ENCODE measurements around the gene CCDC92B.

The CCDC92B gene

DNA sequence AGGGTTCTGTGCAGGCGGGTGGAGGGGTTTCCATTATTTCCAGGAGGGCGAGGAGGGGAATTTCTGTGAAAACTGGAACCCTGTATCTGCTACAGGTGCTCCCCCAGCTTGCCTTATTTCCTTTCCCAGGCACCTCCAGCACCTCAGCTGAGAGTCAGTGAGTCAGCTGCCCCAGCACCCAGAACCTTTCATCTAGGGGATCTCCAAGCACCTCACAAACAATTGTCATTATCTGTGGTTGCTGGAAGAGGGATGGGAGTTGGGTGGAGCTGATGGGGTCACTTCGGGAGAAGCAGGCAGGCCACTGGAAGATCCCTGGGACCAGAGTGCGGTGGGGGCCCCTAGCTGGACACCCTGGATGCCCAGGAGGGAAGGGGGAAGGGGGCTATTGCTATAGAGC, 27.8 kb downstream of the CCDC92B start:
- DNase-seq (ENCODE audit: low spot score), result no peak

DNA sequence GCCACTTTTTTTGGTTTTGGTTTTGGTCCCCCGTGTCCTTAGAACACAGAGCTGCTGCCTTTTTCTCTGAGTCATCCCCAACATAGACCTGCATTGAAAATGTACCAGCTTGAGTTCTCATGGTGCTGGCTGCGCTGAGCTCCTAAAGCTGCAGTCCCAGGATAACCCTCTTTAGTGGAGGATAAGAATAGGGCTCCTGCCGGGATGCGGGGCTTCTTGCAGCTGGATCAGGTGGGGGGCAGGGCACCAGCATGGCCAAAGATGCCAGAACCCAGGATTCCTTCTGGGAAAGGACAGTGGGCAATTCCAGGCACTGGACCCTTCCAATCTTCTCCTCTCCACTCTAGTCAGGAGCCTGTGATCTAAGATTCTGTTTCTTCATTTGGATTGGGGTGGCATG, 29.6 kb downstream of the CCDC92B start:
- no peak for DNase-seq (ENCODE audit: low spot score)

DNA sequence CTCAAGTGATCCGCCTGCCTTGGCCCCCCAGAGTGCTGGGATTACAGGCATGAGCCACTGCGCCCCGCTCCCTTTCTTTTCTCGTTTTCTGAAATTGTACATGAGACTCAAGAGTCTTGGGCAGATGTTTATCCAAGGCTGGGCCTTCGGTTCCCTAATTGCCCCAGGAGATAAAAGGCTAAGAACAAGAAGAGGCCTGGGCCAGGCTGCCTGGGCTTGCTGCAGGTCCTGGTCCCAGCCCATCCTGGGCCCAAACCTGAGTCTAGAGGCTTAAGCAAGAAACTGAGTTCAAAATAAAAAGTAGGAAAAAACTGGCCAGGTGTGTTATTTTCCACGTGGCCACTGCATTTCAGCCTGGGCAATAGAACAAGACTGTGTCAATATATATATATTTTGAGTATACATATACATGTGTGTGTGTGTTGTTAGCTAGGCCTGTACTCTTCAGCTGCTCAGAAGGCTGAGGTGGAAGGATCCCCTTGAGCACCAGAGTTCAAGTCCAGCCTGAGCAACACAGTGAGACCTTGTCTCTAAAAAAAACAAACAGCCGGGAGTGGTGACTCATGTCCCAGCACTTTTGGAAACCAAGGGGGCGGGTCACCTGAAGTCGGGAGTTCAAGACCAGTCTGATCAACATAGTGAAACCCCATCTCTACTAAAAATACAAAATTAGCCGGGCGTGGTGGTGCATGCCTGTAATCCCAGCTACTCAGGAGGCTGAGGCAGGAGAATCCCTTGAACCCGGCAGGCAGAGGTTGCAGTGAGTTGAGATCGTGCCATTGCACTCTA, 31.1 kb downstream of the CCDC92B start:
- no peak for DNase-seq (ENCODE audit: low spot score)

DNA sequence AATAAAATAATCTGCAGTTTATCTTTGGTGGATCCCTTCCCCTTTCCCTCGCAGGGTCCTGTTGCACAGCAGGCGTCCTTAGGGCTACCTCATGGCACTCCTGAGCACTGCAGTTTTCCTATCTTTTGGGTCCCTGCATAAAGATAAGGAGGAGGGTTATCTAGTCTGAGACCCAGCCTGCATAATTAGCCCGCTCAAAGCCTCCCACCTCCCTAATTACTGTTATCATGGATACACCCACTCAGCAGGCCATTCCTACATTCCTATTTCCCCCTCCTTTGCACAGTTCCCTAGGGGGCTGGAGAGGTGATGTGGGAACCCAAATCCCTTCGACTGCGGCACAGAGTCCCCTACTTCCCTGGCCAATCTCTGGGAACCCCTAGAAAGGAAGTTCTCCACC, 32.8 kb downstream of the CCDC92B start:
- DNase-seq (ENCODE audit: low spot score), result no peak

DNA sequence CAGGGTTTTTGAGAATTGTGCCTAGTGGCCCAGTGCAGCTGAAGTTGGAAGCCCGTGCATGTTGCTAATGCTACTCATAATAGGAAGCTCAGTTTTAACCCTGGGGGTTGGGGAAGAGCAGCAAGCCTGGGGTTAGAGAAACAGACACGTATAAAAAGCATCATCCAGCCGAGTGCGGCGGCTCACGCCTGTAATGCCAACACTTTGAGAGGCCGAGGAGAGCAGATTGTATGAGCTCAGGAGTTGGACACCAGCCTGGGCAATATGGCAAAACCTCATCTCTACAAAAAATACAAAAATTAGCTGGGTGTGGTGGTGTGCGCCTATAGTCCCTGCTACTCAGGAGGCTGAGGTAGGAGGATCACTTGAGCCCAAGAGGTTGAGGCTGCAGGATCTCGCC, 35.6 kb downstream of the CCDC92B start:
- DNase-seq (ENCODE audit: low spot score), result no peak

DNA sequence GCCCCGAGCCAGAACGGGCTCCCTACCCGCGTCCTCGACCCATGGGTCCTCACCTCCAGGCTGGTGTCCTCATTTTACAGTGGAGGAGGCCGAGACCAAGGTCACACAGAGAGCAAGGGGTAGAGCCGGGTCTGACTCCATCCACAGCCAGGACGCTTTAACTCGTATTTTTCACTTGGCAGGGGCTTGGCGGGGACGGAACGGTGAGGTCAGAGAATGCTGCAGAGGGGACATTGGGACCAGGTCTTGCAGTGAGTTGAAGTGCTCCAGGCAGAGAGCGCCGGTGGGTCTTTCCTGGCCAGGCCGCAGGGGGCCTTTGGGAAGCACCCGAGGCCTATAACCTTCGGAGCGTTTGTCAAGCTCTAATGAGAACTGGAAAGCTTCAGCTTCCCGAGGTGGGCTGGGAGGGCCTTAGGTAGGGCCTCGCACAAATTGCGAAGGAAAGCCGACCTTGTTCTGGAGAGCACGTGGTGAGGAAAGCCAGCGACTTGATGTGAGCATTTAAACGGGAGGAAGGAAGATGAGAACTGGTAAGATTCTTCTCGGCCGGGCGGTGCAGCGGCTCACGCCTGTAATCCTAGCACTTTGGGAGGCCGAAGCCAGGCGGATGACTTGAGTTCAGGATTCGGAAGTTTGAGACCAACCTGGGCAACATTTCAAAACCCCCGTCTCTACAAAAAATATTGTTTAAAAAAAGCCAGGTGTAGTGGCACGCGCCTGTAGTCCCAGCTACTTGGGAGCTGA, 37.0 kb downstream of the CCDC92B start:
- no peak for DNase-seq (ENCODE audit: low spot score)

DNA sequence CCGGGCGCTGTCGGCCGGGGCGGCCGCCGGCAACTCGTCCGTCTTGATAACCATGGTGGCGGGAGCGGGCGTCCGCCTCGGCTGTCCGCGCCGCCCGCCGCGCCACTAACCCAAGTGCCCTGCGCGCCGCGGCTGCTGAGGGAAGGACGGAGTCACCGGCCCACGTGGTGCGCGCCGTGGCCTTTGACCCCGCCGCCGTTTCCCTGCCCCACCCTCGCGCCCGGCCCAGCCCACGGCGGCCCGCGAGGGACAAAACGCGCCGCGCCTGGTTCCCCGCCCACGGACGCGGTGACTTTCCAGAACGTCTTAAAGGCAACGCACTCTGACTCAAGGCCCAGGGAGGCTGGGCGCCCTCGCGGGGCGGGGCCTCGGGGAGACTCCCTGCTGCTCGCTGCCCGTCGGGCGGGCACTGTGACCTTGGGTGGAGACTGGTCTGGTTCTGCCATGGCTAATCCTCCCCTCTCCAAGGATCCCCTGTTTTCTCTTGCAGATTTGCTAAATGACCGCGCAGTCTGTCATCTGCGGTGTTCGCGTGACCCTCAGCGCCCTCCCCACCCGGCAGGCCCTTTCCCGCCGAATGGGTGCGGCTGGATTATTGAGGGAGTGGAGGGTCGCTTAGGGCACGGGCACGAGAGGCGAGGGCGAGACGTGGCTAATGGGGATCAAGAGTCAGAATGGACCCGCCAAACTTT, 37.7 kb downstream of the CCDC92B start, which contains the start of gene CLUH:
Gene CLUH, minus strand, starts transcription at position 157 of the 692 bp plus-strand sequence. Its CDS starts 103 bp downstream, at position 54.
- DNase-seq (ENCODE audit: low spot score), result peak; percentile 98

DNA sequence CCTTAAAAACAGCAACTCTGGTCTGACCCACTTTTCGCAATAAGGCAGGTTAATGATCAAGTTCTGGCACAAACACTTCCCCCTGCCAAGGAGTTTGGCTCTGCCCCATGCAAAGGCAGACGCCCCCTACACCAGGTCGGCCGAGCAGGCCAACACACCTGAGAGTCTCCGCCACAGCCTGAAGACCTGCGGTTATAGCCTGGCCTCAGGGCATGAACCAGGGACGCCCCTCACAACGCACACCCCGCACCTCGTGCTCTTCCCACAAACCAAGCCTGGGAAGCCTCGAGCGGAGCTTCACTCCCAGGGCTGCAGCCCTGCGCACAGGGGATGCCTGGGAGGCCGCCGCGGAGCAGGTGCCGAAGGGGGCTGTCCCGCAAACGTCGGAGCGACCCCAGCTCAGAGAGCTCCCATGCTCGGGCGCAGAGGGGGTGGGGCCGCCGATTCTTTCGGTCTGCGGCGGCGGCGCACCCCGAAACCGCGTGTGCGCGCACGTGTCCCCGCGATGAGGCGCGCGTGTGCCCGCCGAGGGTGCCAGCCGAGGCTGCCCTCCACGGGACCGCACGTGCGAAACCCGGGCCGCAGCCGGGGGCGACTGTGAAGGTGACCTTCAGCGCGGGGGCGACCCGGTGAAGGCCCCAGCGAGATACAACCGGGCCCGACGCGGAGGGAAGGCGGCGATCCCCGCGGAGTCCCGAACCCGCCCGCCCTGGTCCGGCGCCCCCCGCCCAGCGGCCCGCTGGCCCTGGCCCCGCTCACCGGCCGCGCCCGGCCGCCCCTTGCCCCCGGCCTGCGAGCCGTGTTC, 38.4 kb downstream of the CCDC92B start:
- no peak for DNase-seq (ENCODE audit: low spot score)

DNA sequence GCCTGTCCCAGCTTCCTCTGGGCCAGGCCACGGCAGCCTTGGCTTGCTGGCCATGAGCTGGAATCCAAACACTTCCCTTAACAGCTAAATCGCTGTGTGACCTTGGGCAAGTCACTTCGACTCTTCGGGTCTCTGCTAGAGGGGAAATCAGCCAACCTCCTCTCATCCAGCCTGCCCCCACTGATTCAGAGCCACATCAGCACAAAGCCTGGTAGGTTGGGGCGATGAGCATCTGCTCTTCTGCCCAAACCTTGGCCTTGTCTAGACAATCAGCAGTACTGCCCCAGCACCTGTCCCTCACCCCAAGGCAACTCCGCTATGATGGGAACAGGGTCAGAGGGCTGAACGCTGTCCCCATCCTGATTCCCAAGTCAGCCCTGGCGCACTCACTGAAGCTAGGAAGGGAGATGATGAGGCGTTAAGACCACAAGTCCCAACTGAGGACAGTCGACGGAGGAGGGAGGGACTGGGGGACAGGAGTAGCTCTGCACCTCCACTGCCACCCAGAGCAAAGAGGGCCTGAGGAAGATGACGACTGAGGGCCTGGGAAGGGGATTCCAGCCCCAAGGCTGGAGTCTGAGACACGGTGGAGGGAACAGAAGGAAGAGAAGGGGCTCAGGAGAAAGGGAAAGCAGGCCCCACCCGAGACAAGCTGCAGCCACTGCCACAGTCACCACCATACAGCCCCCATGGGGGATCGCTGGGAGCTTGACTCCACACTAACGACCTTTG, 39.2 kb downstream of the CCDC92B start:
- DNase-seq (ENCODE audit: low spot score), result no peak

DNA sequence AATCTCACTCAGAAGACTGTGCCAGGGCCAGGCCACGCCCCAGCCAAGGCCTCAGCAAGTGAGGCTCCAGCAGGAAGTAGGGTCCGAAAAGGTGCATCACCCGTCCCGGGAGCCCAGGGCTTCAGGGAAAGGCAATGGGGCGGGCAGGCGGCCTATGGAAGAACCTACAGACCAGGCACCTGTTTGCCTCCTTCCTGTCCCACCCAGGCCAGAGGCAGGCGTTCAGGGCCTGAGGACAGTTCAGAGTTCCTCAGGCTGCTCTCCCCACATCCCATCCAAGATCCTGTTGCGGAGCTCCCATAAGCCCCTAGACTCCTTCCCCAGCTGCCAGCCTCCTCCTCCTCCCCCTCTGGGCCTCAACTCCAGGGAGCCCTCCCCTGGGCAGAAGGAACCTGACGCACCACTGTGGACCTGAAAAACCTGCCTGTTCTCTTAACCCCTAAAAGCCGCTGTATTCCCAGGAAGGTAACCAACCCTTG, 40.2 kb downstream of the CCDC92B start:
- no peak for DNase-seq (ENCODE audit: low spot score)

DNA sequence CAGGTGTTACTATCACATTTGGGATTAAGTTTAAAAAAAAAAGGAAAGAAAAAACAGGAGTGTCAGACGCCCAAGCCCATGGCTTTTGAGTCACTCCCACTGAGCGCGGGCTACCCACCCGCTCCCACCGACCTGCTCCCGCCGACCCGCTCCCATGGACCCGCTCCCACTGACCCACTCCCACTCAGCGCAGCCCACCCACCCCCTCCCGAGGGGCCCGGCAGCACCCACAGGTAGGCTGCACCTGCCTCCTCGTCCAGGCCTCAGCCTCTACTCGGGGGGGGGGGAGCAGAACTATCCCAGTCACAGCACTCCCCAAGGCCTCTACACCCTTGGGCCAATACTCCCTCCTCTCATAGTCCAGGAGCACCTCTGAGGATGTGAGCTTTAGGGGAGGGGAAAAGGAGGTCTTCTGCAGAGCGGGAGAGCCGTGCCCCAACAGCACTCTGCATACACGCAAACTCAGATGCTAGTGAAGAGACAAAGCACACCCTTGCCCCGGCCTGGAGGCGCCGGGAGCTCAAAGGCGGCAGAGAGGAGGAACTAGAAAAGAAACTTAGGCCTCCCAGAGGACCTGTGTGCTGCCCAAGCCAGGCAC, 40.8 kb downstream of the CCDC92B start:
- no peak for DNase-seq (ENCODE audit: low spot score)

DNA sequence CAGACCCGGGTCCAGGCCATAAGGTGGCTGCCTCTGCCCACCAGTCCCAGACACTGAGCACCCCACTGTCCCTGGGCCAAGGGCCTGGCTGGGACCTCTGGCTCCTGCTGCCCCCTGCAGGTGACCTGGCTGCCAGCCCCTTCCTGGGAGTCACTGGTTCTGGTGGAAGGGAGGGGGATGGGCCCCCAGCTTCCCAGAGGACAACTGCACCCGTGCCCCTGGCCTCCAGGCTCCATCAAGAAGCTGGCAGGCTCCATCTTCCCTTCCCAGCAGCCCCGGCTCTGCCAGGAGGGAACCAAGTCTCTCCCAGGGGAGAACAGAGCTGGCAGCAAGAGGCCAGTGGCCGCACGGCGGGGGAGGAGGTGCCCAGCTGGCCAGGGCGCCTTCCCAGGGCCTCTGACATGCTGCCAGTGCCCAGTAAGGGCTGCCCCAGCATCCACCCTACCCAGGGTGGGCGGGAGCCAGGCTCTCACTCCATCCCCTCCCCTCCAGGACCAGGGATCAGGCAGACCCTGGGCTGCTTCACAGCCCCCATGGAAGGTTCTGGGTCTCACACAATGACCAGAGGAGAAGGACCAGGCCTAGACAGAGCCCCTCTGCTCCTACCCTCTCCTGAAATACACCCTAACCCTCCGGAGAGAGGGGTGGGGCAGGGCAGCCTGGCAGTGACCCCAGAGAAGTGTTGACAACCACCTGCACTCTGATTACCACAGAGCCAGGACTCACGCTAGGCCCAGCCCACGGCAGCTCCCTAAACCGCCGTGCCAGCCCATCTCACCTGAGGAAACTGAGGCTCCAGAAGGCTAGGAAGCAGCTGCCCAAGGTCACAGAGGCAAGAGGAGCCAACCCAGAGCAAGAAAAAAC, 41.5 kb downstream of the CCDC92B start:
- DNase-seq (ENCODE audit: low spot score), result no peak

DNA sequence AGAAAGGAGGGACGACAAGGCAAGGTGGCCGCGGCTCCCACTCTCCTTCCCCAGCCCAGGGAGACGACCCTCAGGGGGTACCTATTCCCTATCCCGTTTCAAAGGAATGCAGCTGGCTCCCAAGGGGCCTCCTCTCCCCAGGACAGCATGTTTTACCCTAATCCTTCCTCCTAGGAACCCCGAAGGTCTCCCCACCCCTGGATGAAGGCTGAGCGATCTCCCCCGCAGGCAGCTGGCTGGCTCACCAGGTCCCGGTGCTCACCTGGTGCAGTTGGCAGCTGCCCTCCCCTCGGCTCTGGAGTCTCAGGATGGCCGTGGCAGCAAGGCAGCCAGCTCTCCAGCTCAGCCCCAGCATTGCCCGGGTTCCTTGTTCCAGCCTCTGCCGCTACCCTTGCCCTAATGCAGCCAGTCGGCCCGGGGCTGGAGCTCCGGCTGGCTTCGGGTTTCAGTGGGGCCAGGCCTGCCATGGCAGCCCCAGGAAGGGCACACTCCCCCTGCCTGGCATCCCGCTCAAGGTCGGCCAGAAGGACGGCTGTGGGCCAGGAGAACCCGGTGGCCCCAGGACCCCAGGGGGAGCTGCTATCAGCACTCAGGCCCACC, 42.4 kb downstream of the CCDC92B start:
- DNase-seq (ENCODE audit: low spot score), result no peak

DNA sequence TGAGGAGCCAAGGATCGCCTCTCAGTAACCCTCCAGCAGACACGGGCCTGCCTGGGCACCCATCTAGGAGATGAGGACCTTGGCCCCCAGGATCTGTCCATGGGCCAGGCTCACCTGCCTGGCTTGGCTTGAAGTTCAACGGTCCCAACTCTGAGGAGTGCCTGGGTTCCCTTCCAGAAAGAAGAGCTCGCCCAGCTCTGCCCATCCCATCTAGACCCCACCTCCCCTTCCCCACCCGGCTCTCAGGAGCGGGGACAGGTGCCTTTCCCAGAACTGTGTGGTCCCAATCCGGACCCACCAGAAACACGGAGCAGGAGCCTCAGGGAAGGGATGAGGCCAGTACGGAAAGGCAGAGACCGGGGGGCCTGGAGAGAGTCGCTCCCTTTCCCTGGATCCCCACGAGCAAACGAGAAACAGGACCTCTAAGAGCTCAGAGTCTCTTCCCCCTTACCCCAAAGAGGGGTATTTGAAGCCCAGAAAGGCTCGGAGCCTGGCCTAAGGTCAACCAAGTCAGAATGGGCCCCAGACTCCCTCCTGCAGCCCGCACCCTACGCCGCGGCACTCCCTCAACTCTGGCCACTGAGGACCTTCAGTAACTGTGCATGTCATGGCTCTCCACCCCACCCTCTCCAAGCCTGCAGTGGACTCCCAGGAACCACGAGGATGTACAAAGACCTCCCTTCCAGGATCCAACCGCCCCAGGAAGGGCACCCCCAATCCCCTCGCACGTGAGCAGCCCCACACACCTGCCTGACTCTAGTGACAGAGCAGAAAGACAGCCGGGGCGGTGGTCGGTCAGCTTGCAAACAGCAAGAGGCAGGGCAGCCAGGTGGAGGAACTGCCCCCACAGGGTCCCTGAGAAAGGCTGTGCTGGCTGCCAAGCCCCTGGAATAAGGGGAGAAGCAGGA, 43.3 kb downstream of the CCDC92B start:
- DNase-seq (ENCODE audit: low spot score), result no peak

DNA sequence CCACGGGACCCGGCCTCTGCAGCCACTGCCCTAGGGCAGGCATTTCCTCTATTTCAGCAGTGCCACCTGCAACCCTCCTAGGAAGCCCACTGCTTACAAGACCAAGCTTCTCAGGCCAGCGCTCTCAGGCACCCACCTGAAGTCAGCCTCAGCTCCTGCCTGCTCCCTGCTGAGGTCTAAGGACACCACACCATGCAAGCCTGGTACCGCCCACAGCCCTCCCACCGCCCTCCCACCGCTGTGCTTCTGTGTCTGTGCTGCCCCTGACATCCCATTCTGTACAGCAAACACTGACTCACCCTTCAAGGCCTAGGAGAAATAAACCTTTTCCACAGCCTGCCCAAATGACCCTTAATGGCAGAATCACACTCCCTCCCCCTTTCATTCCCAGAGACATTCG, 44.2 kb downstream of the CCDC92B start:
- DNase-seq (ENCODE audit: low spot score), result no peak

DNA sequence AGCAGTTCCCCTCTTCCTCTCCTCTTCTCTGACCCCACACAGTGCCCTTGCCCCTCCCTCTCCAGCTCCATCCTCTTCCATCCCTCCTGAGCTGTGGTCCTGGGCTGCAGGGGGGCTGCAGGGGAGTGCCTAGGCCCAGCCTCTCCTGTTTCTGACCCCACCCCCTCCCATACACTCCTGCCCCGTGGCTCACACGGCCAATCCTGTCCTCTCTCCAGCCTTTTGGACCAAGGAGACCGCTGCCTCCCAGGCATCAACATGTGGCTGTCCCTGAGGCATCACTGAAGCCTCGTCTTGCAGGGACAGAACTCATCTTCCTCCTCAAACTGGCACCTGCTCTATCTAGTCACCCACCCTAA, 44.6 kb downstream of the CCDC92B start:
- no peak for DNase-seq (ENCODE audit: low spot score)

DNA sequence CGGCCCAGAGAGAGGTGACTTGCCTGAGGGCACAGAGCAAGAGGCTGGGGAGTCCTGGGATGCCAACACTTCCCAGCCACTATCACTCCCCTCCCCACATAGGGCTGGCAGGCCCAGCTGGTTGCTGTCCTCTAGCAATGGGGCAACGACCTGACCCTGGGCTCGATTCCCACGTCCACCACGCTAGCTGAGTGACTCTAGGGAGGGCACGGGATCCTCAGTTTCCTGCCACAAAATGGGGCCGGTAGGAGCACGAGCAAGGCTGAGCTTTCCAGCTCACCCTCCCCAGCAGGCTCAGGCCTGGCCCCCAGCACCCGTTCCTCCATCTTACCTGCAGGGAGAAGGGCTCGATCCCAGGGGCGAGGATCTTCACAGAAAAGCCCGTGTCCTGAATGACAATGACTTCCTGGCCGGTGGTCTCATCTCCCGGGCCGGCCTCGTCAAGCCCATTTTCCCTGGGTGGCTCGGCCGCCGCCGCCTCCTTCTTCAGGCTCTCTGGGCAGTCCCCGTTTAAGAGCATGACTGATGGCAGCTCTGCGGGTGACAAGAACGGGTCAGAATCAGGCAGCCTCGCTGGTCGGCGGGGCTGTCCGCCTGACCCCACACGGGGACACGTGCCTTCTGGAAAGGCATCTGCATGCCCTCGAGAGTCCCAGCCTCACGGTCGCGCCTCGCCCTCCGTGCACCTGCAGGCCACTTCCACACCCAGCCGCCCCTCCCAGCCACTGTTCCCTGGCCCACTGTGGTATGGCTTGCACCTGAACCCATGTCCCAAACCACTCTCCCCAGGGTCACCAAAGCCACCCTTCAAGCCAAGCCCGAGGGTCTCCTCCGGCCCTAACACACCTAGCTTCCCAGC, 45.2 kb downstream of the CCDC92B start:
- peak; percentile 61 for DNase-seq (ENCODE audit: low spot score)

All from left forelimb (tissue), 1 donor.